Measurements from ENCODE around the gene BCAS3.

The BCAS3 gene

DNA sequence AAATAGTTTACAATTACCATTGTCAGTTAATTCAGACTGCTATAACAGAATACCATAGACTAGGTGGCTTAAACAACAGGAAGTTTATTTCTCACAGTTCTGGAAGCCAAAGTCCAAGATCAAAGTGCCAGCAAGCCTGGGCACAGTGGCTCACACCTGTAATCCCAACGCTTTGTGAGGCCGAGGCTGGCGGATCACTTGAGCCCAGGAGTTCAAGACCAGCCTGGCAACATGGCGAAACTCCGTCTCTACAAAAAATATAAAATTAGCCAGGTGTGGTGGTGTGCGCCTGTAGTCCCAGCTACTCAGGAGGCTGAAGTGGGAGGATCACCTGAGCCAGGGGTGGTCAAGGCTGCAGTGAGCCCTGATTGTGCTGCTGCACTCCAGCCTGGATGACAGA, 650.7 kb downstream of the BCAS3 start:
- no peak overlapping the region for H3K4me3 ChIP-seq (ENCODE audit: insufficient read depth, low read depth, low read length)
- H3K9me3 ChIP-seq (ENCODE audit: control insufficient read depth, low read length) = no peaks in the 10 kb centered on the region
- WGBS, 2 experiments = 91 to 96% methylated on average over 6 of the region's 6 CpGs
- no peaks in the 10 kb centered on the region for H3K36me3 ChIP-seq (ENCODE audit: control insufficient read depth, insufficient read depth, low read length)
- H3K27ac ChIP-seq (ENCODE audit: insufficient read depth, low read depth, low read length, poor library complexity, severe bottlenecking) = no peak overlapping the region
- H3K4me1 ChIP-seq (ENCODE audit: control insufficient read depth, insufficient read depth, low read length) = peaks cover 3% of the 10 kb centered on the region
- peaks cover 20% of the 10 kb centered on the region for H3K27me3 ChIP-seq (ENCODE audit: control insufficient read depth, insufficient read depth, low read length, poor library complexity, severe bottlenecking)

DNA sequence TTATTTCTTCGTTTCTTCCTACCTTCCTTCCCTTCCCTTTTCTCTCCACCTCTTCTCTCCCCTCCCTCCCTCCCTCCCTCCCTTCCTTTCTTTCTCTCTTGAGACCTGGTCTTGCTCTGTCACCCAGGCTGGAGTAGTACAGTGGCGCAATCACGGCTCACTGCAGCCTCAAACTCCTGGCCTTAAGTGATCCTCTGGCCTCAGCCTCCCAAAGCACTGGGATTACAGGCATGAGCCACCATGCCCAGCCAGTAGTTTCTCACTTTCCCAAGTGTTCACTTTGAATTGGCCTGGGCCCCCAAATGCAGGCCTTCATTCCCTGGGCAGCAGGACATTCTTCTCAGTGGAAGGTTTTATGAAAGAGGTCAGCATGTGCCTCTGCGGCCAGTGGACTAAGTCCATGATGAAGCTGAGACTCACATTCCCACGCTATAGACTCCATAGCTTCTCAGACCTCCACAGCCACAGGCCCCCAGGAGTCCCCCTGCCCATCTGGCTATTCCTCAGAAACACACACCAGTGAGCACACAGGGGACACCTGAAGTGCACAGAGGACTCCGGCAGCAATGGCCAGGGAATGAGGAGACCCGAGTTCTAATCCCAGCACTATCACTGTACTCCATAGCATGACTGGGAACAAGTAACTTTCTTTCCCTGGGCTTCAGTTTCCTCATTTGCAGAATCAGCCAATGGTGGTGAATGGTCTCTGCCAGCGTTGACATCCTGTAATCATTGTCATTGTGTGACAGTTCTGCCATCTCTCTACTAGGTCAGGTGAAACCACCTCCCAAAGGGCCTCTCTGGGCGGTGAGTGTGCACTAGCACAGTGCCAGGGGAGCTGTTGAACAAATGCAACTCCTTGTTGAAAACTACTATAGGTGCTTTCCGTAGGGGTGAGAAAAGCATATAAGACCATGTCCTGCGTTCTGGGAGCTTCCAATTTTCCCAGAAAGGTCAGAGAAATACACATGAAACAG, 652.8 kb downstream of the BCAS3 start:
- H3K4me1 ChIP-seq (ENCODE audit: control insufficient read depth, insufficient read depth, low read length) = no peaks in the 10 kb centered on the region
- WGBS, 2 experiments = 95 to 96% methylated on average over 11 of the region's 11 CpGs
- H3K9me3 ChIP-seq (ENCODE audit: control insufficient read depth, low read length) = no peaks in the 10 kb centered on the region
- no peak overlapping the region for H3K4me3 ChIP-seq (ENCODE audit: insufficient read depth, low read depth, low read length)
- H3K27ac ChIP-seq (ENCODE audit: insufficient read depth, low read depth, low read length, poor library complexity, severe bottlenecking) = no peak overlapping the region
- no peaks in the 10 kb centered on the region for H3K36me3 ChIP-seq (ENCODE audit: control insufficient read depth, insufficient read depth, low read length)
- peaks cover 8% of the 10 kb centered on the region for H3K27me3 ChIP-seq (ENCODE audit: control insufficient read depth, insufficient read depth, low read length, poor library complexity, severe bottlenecking)

DNA sequence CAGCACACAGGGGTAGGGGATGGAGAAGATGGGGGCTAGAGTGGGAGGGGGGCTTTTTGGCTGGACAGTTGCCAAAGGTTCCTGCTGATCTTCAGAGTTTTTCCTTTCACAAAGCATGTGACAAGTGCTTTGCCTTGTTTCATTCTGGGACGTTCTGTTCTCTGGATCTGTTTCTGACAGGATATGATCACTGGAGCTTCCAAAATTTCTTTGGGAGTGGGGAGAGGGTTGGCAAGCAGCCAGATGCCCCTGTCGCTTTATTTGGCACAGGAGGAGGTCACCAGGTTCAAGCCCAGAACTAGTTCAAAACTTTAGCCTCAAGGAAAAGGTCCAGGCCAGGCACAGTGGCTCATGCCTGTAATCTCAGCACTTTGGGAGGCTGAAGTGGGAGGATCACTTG, 653.5 kb downstream of the BCAS3 start:
- H3K27me3 ChIP-seq (ENCODE audit: control insufficient read depth, insufficient read depth, low read length, poor library complexity, severe bottlenecking) = peaks cover 5% of the 10 kb centered on the region
- WGBS, 2 experiments = 91 to 92% methylated on average over 2 of the region's 2 CpGs
- no peaks in the 10 kb centered on the region for H3K4me1 ChIP-seq (ENCODE audit: control insufficient read depth, insufficient read depth, low read length)
- H3K27ac ChIP-seq (ENCODE audit: insufficient read depth, low read depth, low read length, poor library complexity, severe bottlenecking) = no peak overlapping the region
- no peak overlapping the region for H3K4me3 ChIP-seq (ENCODE audit: insufficient read depth, low read depth, low read length)
- H3K9me3 ChIP-seq (ENCODE audit: control insufficient read depth, low read length) = no peaks in the 10 kb centered on the region
- H3K36me3 ChIP-seq (ENCODE audit: control insufficient read depth, insufficient read depth, low read length) = no peaks in the 10 kb centered on the region

DNA sequence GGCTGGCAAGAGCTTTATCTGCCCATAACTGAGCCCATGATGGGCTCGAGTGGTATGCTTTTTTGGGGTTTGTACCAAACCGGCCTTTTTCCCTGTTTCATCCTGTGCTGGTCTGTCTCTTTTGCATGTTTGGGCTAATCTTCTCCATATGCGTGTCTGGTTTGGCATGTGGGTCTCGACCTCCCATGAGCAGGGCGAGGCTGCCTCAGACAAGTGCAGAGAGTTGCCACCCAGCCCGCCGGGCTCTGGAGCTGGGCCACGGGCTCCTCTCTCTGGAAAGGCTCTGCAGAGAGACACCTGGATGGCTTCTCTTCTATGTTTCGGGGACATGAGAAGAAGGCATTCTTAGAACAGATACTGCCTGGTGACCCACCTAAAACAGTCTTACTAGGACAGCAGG, 654.2 kb downstream of the BCAS3 start:
- 94 to 95% methylated on average over 9 of the region's 9 CpGs for WGBS, 2 experiments
- no peaks in the 10 kb centered on the region for H3K9me3 ChIP-seq (ENCODE audit: control insufficient read depth, low read length)
- H3K4me1 ChIP-seq (ENCODE audit: control insufficient read depth, insufficient read depth, low read length) = no peaks in the 10 kb centered on the region
- no peaks in the 10 kb centered on the region for H3K27me3 ChIP-seq (ENCODE audit: control insufficient read depth, insufficient read depth, low read length, poor library complexity, severe bottlenecking)
- H3K4me3 ChIP-seq (ENCODE audit: insufficient read depth, low read depth, low read length) = no peak overlapping the region
- H3K27ac ChIP-seq (ENCODE audit: insufficient read depth, low read depth, low read length, poor library complexity, severe bottlenecking) = no peak overlapping the region
- H3K36me3 ChIP-seq (ENCODE audit: control insufficient read depth, insufficient read depth, low read length) = no peaks in the 10 kb centered on the region

DNA sequence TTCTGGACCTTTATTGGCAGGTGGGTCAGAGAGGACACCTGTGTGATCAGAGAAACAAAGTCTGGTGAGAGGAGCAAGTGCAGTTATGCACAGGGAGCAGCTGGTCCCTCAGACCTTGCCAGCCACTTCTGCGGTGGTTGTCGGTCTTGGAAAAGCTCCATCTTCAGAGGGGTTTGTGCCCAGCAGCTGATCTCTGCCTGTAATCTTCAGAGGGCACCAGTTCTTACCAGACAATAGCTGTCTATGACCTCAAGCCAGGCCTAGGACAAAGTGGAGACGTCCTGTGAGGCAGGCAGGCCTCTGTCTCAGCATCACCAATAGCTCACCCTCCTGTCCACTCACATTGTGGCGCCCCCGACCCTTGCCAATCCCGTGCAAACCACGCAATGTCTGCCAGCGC, 655.5 kb downstream of the BCAS3 start:
- 94 to 96% methylated on average over 8 of the region's 8 CpGs for WGBS, 2 experiments
- H3K36me3 ChIP-seq (ENCODE audit: control insufficient read depth, insufficient read depth, low read length) = no peaks in the 10 kb centered on the region
- no peaks in the 10 kb centered on the region for H3K27me3 ChIP-seq (ENCODE audit: control insufficient read depth, insufficient read depth, low read length, poor library complexity, severe bottlenecking)
- H3K4me3 ChIP-seq (ENCODE audit: insufficient read depth, low read depth, low read length) = no peak overlapping the region
- no peak overlapping the region for H3K27ac ChIP-seq (ENCODE audit: insufficient read depth, low read depth, low read length, poor library complexity, severe bottlenecking)
- no peaks in the 10 kb centered on the region for H3K9me3 ChIP-seq (ENCODE audit: control insufficient read depth, low read length)
- H3K4me1 ChIP-seq (ENCODE audit: control insufficient read depth, insufficient read depth, low read length) = no peaks in the 10 kb centered on the region

DNA sequence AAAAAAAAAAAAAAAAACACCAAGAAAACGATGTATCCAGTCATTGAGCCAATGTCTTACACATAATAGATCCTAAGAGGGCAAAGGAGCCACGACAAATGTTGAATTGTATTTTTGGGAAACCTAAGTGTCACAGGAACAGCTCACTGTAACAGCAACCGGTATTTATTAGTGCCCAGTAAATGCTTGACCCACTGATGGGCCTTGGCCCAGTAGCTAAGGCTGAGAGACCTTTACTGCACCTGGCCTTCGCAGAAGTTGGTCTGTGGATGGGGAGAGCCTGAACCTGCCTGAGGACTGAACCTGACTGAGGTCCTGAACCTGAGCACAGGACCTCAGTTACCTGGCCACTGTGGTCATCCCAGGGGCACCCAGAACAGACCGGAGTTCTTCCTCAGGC, 657.0 kb downstream of the BCAS3 start:
- Histone ChIP-seq H3K27me3 (ENCODE audit: control insufficient read depth, insufficient read depth, low read length, poor library complexity, severe bottlenecking) (no peaks in the 10 kb centered on the region), H3K36me3 (ENCODE audit: control insufficient read depth, insufficient read depth, low read length) (no peaks in the 10 kb centered on the region), H3K9me3 (ENCODE audit: control insufficient read depth, low read length) (no peaks in the 10 kb centered on the region), H3K27ac (ENCODE audit: insufficient read depth, low read depth, low read length, poor library complexity, severe bottlenecking) (no peak overlapping the region), H3K4me1 (ENCODE audit: control insufficient read depth, insufficient read depth, low read length) (no peaks in the 10 kb centered on the region), H3K4me3 (ENCODE audit: insufficient read depth, low read depth, low read length) (no peak overlapping the region)
- WGBS, 2 experiments = 88 to 93% methylated on average over 5 of the region's 5 CpGs

DNA sequence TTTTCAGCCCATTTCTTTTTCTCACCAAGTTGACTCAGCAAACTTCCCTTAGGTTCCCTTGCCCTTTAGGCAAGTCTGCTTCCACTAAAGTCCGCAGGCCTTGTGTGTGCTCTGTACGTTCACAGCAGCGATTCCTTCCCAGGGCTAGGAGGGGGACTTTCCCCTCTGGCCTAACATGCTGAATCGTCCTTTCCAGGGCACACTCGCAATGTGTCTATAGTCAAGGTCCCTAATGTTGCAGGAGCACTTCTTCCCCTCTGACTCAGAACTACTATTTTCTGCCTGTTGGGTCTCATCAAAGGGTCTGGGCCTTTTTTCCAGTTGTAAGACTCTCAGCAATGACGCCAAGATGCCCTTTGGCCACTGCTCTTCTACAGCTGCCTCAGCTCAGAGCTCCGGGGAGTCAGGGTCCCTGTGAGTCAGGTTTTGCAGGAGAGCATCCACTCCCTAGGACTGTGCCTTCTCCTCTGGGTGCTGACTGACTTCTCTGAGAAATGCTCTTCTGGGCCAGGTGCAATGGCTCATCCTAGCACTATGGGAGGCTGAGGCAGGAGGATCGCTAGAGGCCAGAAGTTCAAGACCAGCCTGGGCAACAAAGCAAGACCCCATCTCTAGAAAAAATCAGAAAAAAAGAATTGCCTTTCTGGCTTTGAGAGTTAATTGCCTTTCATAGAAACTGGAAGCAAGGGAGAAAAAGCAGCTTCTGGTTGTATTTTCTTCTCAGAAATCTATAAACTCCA, 657.6 kb downstream of the BCAS3 start:
- WGBS, 2 experiments = 92 to 93% methylated on average over 8 of the region's 8 CpGs
- H3K4me3 ChIP-seq (ENCODE audit: insufficient read depth, low read depth, low read length) = no peak overlapping the region
- H3K9me3 ChIP-seq (ENCODE audit: control insufficient read depth, low read length) = no peaks in the 10 kb centered on the region
- no peaks in the 10 kb centered on the region for H3K4me1 ChIP-seq (ENCODE audit: control insufficient read depth, insufficient read depth, low read length)
- no peak overlapping the region for H3K27ac ChIP-seq (ENCODE audit: insufficient read depth, low read depth, low read length, poor library complexity, severe bottlenecking)
- H3K36me3 ChIP-seq (ENCODE audit: control insufficient read depth, insufficient read depth, low read length) = no peaks in the 10 kb centered on the region
- no peaks in the 10 kb centered on the region for H3K27me3 ChIP-seq (ENCODE audit: control insufficient read depth, insufficient read depth, low read length, poor library complexity, severe bottlenecking)

DNA sequence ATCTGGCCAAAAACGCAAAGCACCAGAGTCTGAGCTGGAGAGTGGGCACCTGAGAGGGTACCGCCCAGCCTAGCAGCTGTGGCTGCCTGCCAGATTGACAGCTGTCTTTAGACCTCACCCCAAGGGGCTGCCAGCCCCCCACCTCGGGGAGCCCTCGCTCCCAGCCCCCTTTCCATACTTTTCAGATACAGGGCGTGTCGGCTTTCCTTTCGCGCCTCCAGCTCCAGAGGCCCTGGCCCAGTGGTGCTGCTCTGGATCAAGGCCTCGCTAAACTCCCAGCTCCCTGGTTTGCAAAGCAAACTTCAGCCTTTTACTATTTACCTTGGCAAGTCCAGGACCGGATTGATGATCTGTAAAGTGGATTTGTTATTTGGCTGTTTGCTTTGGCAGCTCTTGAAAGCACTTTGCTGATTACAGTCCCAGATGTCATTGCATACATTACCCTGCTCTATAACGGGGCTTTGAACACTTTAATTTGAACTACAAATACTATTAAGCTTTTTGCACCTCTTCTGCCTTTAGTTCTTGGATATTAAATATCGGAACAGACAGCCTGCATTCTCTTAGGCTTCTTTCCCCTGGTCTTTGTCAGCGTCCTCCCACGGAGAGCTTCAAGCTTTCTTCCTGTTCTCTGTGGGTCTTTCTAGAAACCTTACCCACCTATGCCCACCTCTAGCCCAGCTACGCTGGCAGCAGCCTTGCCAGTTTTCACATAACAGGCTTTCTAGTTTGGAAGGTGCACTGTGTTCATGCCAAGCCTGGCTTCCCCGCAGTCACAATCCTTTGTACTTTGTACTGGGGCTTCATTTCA, 658.4 kb downstream of the BCAS3 start:
- Histone ChIP-seq H3K9me3 (ENCODE audit: control insufficient read depth, low read length) (no peaks in the 10 kb centered on the region), H3K36me3 (ENCODE audit: control insufficient read depth, insufficient read depth, low read length) (no peaks in the 10 kb centered on the region), H3K4me1 (ENCODE audit: control insufficient read depth, insufficient read depth, low read length) (no peaks in the 10 kb centered on the region), H3K27ac (ENCODE audit: insufficient read depth, low read depth, low read length, poor library complexity, severe bottlenecking) (no peak overlapping the region), H3K27me3 (ENCODE audit: control insufficient read depth, insufficient read depth, low read length, poor library complexity, severe bottlenecking) (no peaks in the 10 kb centered on the region), H3K4me3 (ENCODE audit: insufficient read depth, low read depth, low read length) (no peak overlapping the region)
- 91 to 93% methylated on average over 16 of the region's 16 CpGs for WGBS, 2 experiments

DNA sequence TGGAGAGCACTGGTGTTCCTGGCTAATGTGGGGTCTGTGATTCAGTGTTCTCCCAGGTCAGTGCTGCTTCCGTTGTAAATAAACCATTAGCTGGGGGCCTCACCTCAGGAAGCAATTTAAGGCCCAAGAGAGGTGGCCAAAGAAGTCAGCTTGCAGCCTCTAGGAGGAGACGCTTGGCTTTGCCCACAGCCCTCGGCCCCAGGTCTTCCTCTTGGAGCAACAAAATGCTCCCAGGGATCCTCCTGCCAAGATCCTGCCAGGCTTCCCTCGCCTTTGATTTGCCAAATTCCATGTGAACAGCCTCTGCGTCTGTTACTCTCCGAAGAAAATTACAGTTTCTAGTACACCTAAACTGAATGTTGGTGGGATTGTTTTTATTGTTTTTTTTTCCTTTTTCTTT, 659.6 kb downstream of the BCAS3 start:
- Histone ChIP-seq H3K4me1 (ENCODE audit: control insufficient read depth, insufficient read depth, low read length) (no peaks in the 10 kb centered on the region), H3K27me3 (ENCODE audit: control insufficient read depth, insufficient read depth, low read length, poor library complexity, severe bottlenecking) (no peaks in the 10 kb centered on the region), H3K9me3 (ENCODE audit: control insufficient read depth, low read length) (no peaks in the 10 kb centered on the region), H3K36me3 (ENCODE audit: control insufficient read depth, insufficient read depth, low read length) (no peaks in the 10 kb centered on the region), H3K4me3 (ENCODE audit: insufficient read depth, low read depth, low read length) (no peak overlapping the region), H3K27ac (ENCODE audit: insufficient read depth, low read depth, low read length, poor library complexity, severe bottlenecking) (no peak overlapping the region)
- 81 to 82% methylated on average over 6 of the region's 6 CpGs for WGBS, 2 experiments
